Neural cell (in vitro differentiated cells): ENCODE results near the gene KSR2. TPM values are rescaled to one million over a fixed set of nuclear protein-coding genes. Genes with fewer than 3 reads are reported as not detected.

Source experiments
- H2AFZ ChIP-seq: fragments of 200-600, 300-800 bp; sonication (generic), shearing (Covaris generic); 2 replicates; pipeline ENCODE4 v1.6.0; 2014; ENCODE audit warnings: low read depth, mild to moderate bottlenecking, antibody characterized with exemption, low read length, moderate library complexity
- H3F3A ChIP-seq: fragments of 200-600 bp; shearing (Covaris generic); 2 replicates; pipeline ENCODE4 v1.6.1; 2016; ENCODE audit warnings: mild to moderate bottlenecking, moderate library complexity, mixed read lengths, antibody characterized with exemption, low read length; ENCODE audit not compliant: insufficient read depth, poor library complexity, severe bottlenecking
- H3K27ac ChIP-seq: fragments of 200-600, 300-800 bp; sonication (generic), shearing (Covaris generic); 2 replicates; pipeline ENCODE4 v1.5.1; 2014; ENCODE audit warnings: mild to moderate bottlenecking, low read length, moderate library complexity
- H3K27me3 ChIP-seq: fragments of 300-800, 200-600 bp; sonication (generic), shearing (Covaris generic); 2 replicates; pipeline ENCODE4 v1.6.0; 2014; ENCODE audit warnings: mild to moderate bottlenecking, low read depth, low read length, moderate library complexity; ENCODE audit not compliant: insufficient read depth
- H3K36me3 ChIP-seq: fragments of 300-800, 200-600 bp; sonication (generic), shearing (Covaris generic); 2 replicates; pipeline ENCODE4 v1.5.1; 2014; ENCODE audit warnings: mild to moderate bottlenecking, antibody characterized with exemption, low read length, moderate library complexity; ENCODE audit not compliant: insufficient read depth
- H3K4me2 ChIP-seq: fragments of 300-800, 200-600 bp; sonication (generic), shearing (Covaris generic); 2 replicates; pipeline ENCODE4 v1.6.0; 2014; ENCODE audit warnings: mild to moderate bottlenecking, low read length
- H3K4me3 ChIP-seq: fragments of 300-800, 200-600 bp; sonication (generic), shearing (Covaris generic); 2 replicates; pipeline ENCODE4 v1.5.1; 2014; ENCODE audit warnings: mild to moderate bottlenecking, low read length, moderate library complexity
- H3K79me2 ChIP-seq: fragments of 200-600 bp; shearing (Covaris generic); replicated peaks from 2 replicates; pipeline ENCODE4 v1.6.0; 2014; ENCODE audit warnings: mild to moderate bottlenecking, low read length, moderate library complexity; ENCODE audit not compliant: insufficient read depth
- H3K9ac ChIP-seq: fragments of 300-800, 200-600 bp; sonication (generic), shearing (Covaris generic); 2 replicates; pipeline ENCODE4 v1.6.1; 2016; ENCODE audit warnings: mild to moderate bottlenecking, low read length, mixed read lengths
- H3K9me2 ChIP-seq: fragments of 200-600 bp; shearing (Covaris generic); 2 replicates; pipeline ENCODE4 v1.6.1; 2016; ENCODE audit warnings: mild to moderate bottlenecking, low read length, mixed read lengths; ENCODE audit not compliant: insufficient read depth
- H3K9me3 ChIP-seq: fragments of 200-600, 300-800 bp; sonication (generic), shearing (Covaris generic); 2 replicates; pipeline ENCODE4 v1.6.1; 2016; ENCODE audit warnings: mild to moderate bottlenecking, mixed run types, low read length, moderate library complexity, mixed read lengths
- H4K20me1 ChIP-seq: fragments of 200-600 bp; shearing (Covaris generic); 2 replicates; pipeline ENCODE4 v1.6.1; 2016; ENCODE audit warnings: mild to moderate bottlenecking, mixed run types; ENCODE audit not compliant: insufficient read depth
- EP300 ChIP-seq: fragments of 450-650 bp; conservative IDR thresholded peaks from 2 replicates; pipeline ENCODE4 v1.6.1; 2014; ENCODE audit warnings: antibody characterized with exemption, mild to moderate bottlenecking, moderate library complexity; ENCODE audit not compliant: poor library complexity, severe bottlenecking
- EZH2 ChIP-seq: fragments of 200-600, 300-800 bp; shearing (Covaris generic), sonication (generic); IDR thresholded peaks from 2 replicates; pipeline ENCODE4 v1.6.1; 2014; ENCODE audit warnings: antibody characterized with exemption, low read length, borderline replicate concordance, mild to moderate bottlenecking; ENCODE audit not compliant: insufficient read depth, poor library complexity, severe bottlenecking
- MXI1 ChIP-seq: fragments of 450-650 bp; conservative IDR thresholded peaks from 2 replicates; pipeline ENCODE4 v1.6.1; 2014; ENCODE audit warnings: antibody characterized with exemption, mild to moderate bottlenecking; ENCODE audit not compliant: poor library complexity, severe bottlenecking
- POLR2AphosphoS5 ChIP-seq: IDR thresholded peaks from 2 replicates; pipeline ENCODE4 v1.6.1; 2012
- RAD21 ChIP-seq: fragments of 450-650 bp; conservative IDR thresholded peaks from 2 replicates; pipeline ENCODE4 v1.6.1; 2014; ENCODE audit warnings: antibody characterized with exemption, mild to moderate bottlenecking, moderate library complexity
- SMC3 ChIP-seq: fragments of 450-650 bp; conservative IDR thresholded peaks from 2 replicates; pipeline ENCODE4 v1.6.1; 2014; ENCODE audit warnings: antibody characterized with exemption, mild to moderate bottlenecking, moderate library complexity; ENCODE audit not compliant: poor library complexity
- TAF1 ChIP-seq: IDR thresholded peaks from 2 replicates; pipeline ENCODE4 v1.6.1; 2012; ENCODE audit warnings: low read depth
- polyA plus RNA-seq: library from polyadenylated mRNA; depleted of rRNA; stranded (reverse); fragments of >200 nt; gene quantifications from 2 replicates; pipeline ENCODE4 v1.2.3, GENCODE V29; 2014
- TF ChIP-seq, protein P1 (sequence below): fragments of 450-650 bp; IDR thresholded peaks from 2 replicates; pipeline ENCODE4 v1.5.1; 2014; ENCODE audit warnings: antibody characterized with exemption, mild to moderate bottlenecking, moderate library complexity; ENCODE audit not compliant: poor library complexity, severe bottlenecking
- TF ChIP-seq, protein P2 (sequence below): IDR thresholded peaks from 2 replicates; pipeline ENCODE4 v1.6.1; 2012; ENCODE audit warnings: borderline replicate concordance

KSR2 gene
- polyA plus RNA-seq, 1 donor from 2014 or later: 3.0 TPM

DNA sequence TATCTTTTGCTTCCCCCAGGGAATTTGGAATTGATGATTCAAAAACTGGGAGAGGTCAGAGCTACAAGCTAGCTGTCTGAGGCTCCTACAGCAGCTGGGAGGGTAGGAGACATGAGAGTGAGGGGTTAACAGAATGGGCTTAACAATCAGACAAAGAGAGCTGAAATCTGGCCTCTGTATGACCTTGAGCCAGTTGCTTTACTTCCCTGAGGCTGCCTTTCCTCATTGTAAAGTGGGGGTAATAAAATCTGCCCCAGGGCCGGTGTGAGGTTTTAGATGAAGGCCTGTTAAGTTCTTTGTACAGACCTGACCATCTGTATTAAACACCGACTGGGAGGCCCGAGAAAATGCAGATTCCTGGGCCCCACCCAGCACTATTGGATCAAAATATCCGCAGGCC, 443.0 kb downstream of the KSR2 start:
- H3K36me3 ChIP-seq: no peaks in the 10 kb centered on the region
- no peaks in the 10 kb centered on the region for H3K9me3 ChIP-seq
- no peaks in the 10 kb centered on the region for H3K79me2 ChIP-seq

DNA sequence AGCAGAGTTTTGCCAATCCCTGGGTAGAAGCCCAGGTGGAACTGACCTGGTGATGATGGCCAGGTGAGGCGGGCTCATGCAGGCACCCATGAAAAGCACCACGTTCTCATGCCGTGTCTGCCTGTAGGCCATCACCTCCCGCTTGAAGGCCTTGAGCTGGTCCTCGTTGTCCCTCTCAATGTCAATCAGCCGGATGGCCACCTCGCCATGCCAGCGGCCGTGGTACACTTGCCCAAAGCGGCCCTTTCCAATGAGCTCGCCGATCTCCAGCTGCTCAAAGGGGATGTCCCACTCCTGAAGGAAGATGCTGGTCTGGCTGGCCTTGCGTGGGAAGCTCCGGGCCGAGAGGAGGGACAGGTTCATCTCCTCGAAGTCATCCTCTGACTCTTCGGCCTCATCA, 444.0 kb downstream of the KSR2 start:
- H2AFZ ChIP-seq: no peak overlapping the region
- H3K9ac ChIP-seq: no peak overlapping the region
- TF ChIP-seq POLR2AphosphoS5 (no peak), SMC3 (no peak), EZH2 (no peak), MXI1 (no peak), RAD21 (no peak), EP300 (no peak), TAF1 (no peak)
- TF ChIP-seq, protein P1, sequence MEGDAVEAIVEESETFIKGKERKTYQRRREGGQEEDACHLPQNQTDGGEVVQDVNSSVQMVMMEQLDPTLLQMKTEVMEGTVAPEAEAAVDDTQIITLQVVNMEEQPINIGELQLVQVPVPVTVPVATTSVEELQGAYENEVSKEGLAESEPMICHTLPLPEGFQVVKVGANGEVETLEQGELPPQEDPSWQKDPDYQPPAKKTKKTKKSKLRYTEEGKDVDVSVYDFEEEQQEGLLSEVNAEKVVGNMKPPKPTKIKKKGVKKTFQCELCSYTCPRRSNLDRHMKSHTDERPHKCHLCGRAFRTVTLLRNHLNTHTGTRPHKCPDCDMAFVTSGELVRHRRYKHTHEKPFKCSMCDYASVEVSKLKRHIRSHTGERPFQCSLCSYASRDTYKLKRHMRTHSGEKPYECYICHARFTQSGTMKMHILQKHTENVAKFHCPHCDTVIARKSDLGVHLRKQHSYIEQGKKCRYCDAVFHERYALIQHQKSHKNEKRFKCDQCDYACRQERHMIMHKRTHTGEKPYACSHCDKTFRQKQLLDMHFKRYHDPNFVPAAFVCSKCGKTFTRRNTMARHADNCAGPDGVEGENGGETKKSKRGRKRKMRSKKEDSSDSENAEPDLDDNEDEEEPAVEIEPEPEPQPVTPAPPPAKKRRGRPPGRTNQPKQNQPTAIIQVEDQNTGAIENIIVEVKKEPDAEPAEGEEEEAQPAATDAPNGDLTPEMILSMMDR: no peak
- TF ChIP-seq, protein P2, sequence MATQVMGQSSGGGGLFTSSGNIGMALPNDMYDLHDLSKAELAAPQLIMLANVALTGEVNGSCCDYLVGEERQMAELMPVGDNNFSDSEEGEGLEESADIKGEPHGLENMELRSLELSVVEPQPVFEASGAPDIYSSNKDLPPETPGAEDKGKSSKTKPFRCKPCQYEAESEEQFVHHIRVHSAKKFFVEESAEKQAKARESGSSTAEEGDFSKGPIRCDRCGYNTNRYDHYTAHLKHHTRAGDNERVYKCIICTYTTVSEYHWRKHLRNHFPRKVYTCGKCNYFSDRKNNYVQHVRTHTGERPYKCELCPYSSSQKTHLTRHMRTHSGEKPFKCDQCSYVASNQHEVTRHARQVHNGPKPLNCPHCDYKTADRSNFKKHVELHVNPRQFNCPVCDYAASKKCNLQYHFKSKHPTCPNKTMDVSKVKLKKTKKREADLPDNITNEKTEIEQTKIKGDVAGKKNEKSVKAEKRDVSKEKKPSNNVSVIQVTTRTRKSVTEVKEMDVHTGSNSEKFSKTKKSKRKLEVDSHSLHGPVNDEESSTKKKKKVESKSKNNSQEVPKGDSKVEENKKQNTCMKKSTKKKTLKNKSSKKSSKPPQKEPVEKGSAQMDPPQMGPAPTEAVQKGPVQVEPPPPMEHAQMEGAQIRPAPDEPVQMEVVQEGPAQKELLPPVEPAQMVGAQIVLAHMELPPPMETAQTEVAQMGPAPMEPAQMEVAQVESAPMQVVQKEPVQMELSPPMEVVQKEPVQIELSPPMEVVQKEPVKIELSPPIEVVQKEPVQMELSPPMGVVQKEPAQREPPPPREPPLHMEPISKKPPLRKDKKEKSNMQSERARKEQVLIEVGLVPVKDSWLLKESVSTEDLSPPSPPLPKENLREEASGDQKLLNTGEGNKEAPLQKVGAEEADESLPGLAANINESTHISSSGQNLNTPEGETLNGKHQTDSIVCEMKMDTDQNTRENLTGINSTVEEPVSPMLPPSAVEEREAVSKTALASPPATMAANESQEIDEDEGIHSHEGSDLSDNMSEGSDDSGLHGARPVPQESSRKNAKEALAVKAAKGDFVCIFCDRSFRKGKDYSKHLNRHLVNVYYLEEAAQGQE: no peak
- no peaks in the 10 kb centered on the region for H3K79me2 ChIP-seq
- H3K27ac ChIP-seq: no peak overlapping the region
- no peaks in the 10 kb centered on the region for H3K9me3 ChIP-seq
- no peaks in the 10 kb centered on the region for H3K9me2 ChIP-seq
- no peak overlapping the region for H3K4me3 ChIP-seq
- no peaks in the 10 kb centered on the region for H4K20me1 ChIP-seq
- no peaks in the 10 kb centered on the region for H3F3A ChIP-seq
- H3K36me3 ChIP-seq: no peaks in the 10 kb centered on the region
- no peaks in the 10 kb centered on the region for H3K27me3 ChIP-seq
- H3K4me2 ChIP-seq: no peak overlapping the region

More for the DNA sequence above, 443.0 kb downstream of the KSR2 start:
- Histone ChIP-seq H3K4me2 (no peak overlapping the region), H2AFZ (no peak overlapping the region), H3K27me3 (no peaks in the 10 kb centered on the region), H3K4me3 (no peak overlapping the region), H3K9ac (no peak overlapping the region), H3K27ac (no peak overlapping the region), H4K20me1 (no peaks in the 10 kb centered on the region), H3K9me2 (no peaks in the 10 kb centered on the region), H3F3A (no peaks in the 10 kb centered on the region)
- no peak for TF ChIP-seq EZH2
- TF ChIP-seq SMC3: no peak
- TF ChIP-seq MXI1: no peak
- no peak for TF ChIP-seq POLR2AphosphoS5
- no peak for TF ChIP-seq TAF1
- TF ChIP-seq EP300: no peak
- TF ChIP-seq, protein P2: no peak
- TF ChIP-seq, protein P1: no peak
- no peak for TF ChIP-seq RAD21
